Endothelial cell of umbilical vein (primary cell): ENCODE measurements around the gene DNAH1. TPM values are rescaled to one million over a fixed set of nuclear protein-coding genes. Genes with fewer than 3 reads are reported as not detected.

Source experiments
- BruUV-seq: library from RNA; stranded (reverse); fragments of 400-500 nt; replicated peaks from 2 replicates; lab custom pipeline; 2021; lab: Mats Ljungman, UMichigan
- CTCF ChIA-PET: fragments of 300-600, 350-600 bp; sonication (Branson Sonifier 250); formaldehyde crosslinking; loops from one replicate; lab custom pipeline; 2021; ENCODE audit warnings: antibody characterized with exemption, inconsistent platforms; lab: Charles Lee
- POLR2A ChIA-PET: fragments of 300-600, 350-600 bp; sonication (Branson Sonifier 250); formaldehyde crosslinking; loops from one replicate; lab custom pipeline; 2021; ENCODE audit warnings: antibody characterized with exemption, inconsistent platforms; lab: Charles Lee
- DNase-seq: peaks from one replicate; pipeline ENCODE4 v3.0.0-alpha.2; 2011; ENCODE audit warnings: low read depth, low spot score
- FAIRE-seq: peaks from 2 replicates; lab custom pipeline; 2011; peaks lifted over from hg19 to GRCh38; lab: Jason Lieb, UNC
- H2AFZ ChIP-seq: 2 replicates; pipeline ENCODE4 v1.6.0; 2012; ENCODE audit warnings: low read depth, low read length, control low read depth, inconsistent platforms
- H3K27ac ChIP-seq: 2 replicates; pipeline ENCODE4 v1.5.1; 2011; ENCODE audit warnings: low read depth, mild to moderate bottlenecking, control low read depth, low read length, moderate library complexity; ENCODE audit not compliant: insufficient read depth
- H3K27me3 ChIP-seq, 2 experiments: 2 replicates each; pipeline versions ENCODE4 v1.6.0 to v1.6.1; 2011; ENCODE audit warnings: low read length in 2 of 2, mixed read lengths in 1 of 2; ENCODE audit not compliant: control insufficient read depth in 2 of 2, insufficient read depth in 2 of 2
- H3K36me3 ChIP-seq, 2 experiments: 2 replicates in 1 of 2; 3 replicates in 1 of 2; pipeline ENCODE4 v1.5.1; 2011; ENCODE audit warnings: low read length in 2 of 2, mild to moderate bottlenecking in 1 of 2, moderate library complexity in 1 of 2; ENCODE audit not compliant: control insufficient read depth in 2 of 2, insufficient read depth in 2 of 2; ENCODE audit errors: extremely low read depth in 1 of 2
- H3K4me1 ChIP-seq: 3 replicates; pipeline ENCODE4 v1.5.1; 2011; ENCODE audit warnings: mild to moderate bottlenecking, low read length; ENCODE audit not compliant: control insufficient read depth, insufficient read depth; ENCODE audit errors: extremely low read depth
- H3K4me2 ChIP-seq: 2 replicates; pipeline ENCODE4 v1.6.1; 2011; ENCODE audit warnings: low read length, control low read depth, mixed read lengths; ENCODE audit not compliant: insufficient read depth
- H3K4me3 ChIP-seq, 3 experiments: fragments of 200-600 bp in 1 of 3; sonication (generic), shearing (Covaris generic) in 1 of 3; replicated peaks in 1 of 3; 2 replicates each; pipeline ENCODE4 v1.5.1; 2011 to 2016; ENCODE audit warnings: control low read depth in 3 of 3, low read length in 3 of 3, mild to moderate bottlenecking in 2 of 3, inconsistent platforms in 1 of 3, low read depth in 1 of 3, moderate library complexity in 1 of 3; ENCODE audit not compliant: insufficient read depth in 1 of 3
- H3K79me2 ChIP-seq: 2 replicates; pipeline ENCODE4 v1.6.0; 2012; ENCODE audit warnings: low read length, inconsistent platforms; ENCODE audit not compliant: control insufficient read depth, insufficient read depth
- H3K9ac ChIP-seq: replicated peaks from 2 replicates; pipeline ENCODE3; 2011; ENCODE audit warnings: low read length, control low read depth; ENCODE audit not compliant: insufficient read depth; ENCODE audit errors: extremely low read depth
- H3K9me1 ChIP-seq: replicated peaks from 3 replicates; pipeline ENCODE4 v1.6.0; 2011; ENCODE audit warnings: mild to moderate bottlenecking, low read length; ENCODE audit not compliant: control insufficient read depth, insufficient read depth; ENCODE audit errors: extremely low read depth
- H3K9me3 ChIP-seq: replicated peaks from 2 replicates; pipeline ENCODE4 v1.5.1; 2012; ENCODE audit warnings: low read length, inconsistent platforms; ENCODE audit not compliant: control insufficient read depth, insufficient read depth
- H4K20me1 ChIP-seq: replicated peaks from 2 replicates; pipeline ENCODE3; 2011; ENCODE audit warnings: mild to moderate bottlenecking, low read length; ENCODE audit not compliant: control insufficient read depth, insufficient read depth; ENCODE audit errors: extremely low read depth
- EZH2 ChIP-seq: IDR thresholded peaks from 2 replicates; pipeline ENCODE4 v1.6.1; 2012; ENCODE audit warnings: borderline replicate concordance, low read depth, mild to moderate bottlenecking, moderate library complexity, low read length, inconsistent platforms; ENCODE audit not compliant: severe bottlenecking
- FOS ChIP-seq: IDR thresholded peaks from 2 replicates; pipeline ENCODE4 v1.6.1; 2011; ENCODE audit warnings: mild to moderate bottlenecking, low read length, moderate library complexity, borderline replicate concordance; ENCODE audit not compliant: insufficient read depth
- GATA2 ChIP-seq: IDR thresholded peaks from 2 replicates; pipeline ENCODE4 v1.7.0; 2011; ENCODE audit warnings: low read depth, mild to moderate bottlenecking, moderate library complexity, mixed read lengths, low read length; ENCODE audit not compliant: insufficient read length, insufficient read depth
- JUN ChIP-seq: IDR thresholded peaks from 2 replicates; pipeline ENCODE4 v1.6.1; 2011; ENCODE audit warnings: borderline replicate concordance, low read depth; ENCODE audit not compliant: insufficient read length, insufficient read depth
- MAX ChIP-seq: IDR thresholded peaks from 2 replicates; pipeline ENCODE4 v1.6.1; 2011; ENCODE audit not compliant: insufficient read depth, insufficient read length
- MYC ChIP-seq: IDR thresholded peaks from one replicate; pipeline ENCODE4 v1.6.1; 2011; ENCODE audit warnings: mild to moderate bottlenecking, low read depth, low read length
- POLR2A ChIP-seq: IDR thresholded peaks from 2 replicates; pipeline ENCODE4 v1.6.1; 2012; ENCODE audit warnings: low read depth, mild to moderate bottlenecking, control low read depth, low read length
- POLR2AphosphoS5 ChIP-seq: IDR thresholded peaks from 2 replicates; pipeline ENCODE4 v1.6.1; 2012; ENCODE audit warnings: low read depth, mild to moderate bottlenecking, control low read depth, low read length, moderate library complexity; ENCODE audit not compliant: insufficient read depth
- dilution Hi-C: fragments of 300-500 bp; cut with MboI; formaldehyde crosslinking; loops from one replicate; pipeline ENCODE4 v1.15.0; 2019; ENCODE audit warnings: low sequenced_read_pairs; ENCODE audit not compliant: extremely low pct_ligation_motif_present
- intact Hi-C: fragments of 100-400 bp; cut with micrococcal nuclease; formaldehyde crosslinking; loops from one replicate; pipeline ENCODE4 v1.10.0; 2022
- polyA plus RNA-seq, 4 experiments: library from polyadenylated mRNA; depleted of rRNA in 3 of 4; stranded (reverse) in 3 of 4; unstranded in 1 of 4; fragments of >200 nt; gene quantifications; 2 replicates each; pipeline versions ENCODE4 v1.2.1 to v1.2.3, GENCODE V29; 2011 to 2012; ENCODE audit warnings: missing spikeins in 1 of 4
- total RNA-seq: library from RNA; stranded (reverse); gene quantifications from 2 replicates; pipeline ENCODE4 v1.2.3, GENCODE V29; 2021
- TF ChIP-seq, protein P1 (sequence below), 2 donors: IDR thresholded peaks; 1 replicate in 1 of 2; 2 replicates in 1 of 2; pipeline ENCODE4 v1.5.1; 2011; ENCODE audit warnings: low read length in 2 of 2, mild to moderate bottlenecking in 2 of 2, moderate library complexity in 2 of 2, control low read depth in 1 of 2, inconsistent platforms in 1 of 2, low read depth in 1 of 2; ENCODE audit not compliant: insufficient read depth in 1 of 2; ENCODE audit errors: extremely low read depth in 1 of 2

The DNAH1 gene
- total and polyA plus RNA-seq, 2 donors (not counting 3 experiments of a cell fraction or from before 2014, with no cell fraction given), result 5.8 to 6.0 TPM

DNA sequence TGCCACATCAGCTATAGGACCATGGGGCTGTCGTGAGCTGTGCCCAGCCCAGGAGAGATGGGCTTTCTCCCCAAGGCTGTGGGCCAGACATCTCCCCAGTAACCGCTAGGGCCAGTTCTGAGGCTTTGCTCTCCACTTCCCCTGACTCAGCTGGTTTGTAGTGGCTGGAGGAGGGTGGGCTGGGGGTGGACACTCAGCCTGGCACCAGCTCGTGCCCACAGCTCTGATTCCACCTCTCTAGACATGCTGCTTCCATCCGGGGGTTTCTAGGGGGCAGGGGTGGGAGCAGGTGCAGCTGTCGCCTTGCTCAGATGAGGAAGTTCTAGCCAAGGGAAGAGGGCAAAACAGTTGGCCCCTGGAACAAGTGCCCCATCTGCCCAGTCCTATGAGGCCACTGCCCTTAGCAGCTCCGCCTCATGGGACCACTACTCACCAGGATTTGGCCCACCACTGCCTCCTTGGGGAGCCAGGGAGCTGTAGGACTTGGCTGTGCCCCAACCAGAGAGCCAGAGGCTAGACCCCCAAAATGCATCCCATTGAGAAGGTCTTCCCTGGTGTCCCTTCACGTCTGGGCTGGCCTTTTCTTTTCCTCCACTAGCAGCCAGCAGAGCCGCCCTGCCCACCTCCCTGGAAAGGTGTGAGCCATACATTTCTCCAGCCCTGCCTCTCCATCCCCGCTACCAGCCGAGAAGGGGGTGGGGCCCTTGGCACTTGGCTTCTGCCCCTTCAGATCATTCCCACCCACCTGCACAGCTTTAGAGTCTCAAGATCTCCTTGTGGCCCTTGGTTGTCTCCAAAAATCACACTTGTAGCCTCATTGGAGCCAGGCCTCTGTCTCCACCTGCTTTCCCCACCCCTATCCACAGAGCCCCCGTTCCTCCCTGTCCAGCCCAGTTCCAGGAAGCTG is 18.6 kb upstream of the DNAH1 start:
- no peaks in the 10 kb centered on the region for H3K27me3 ChIP-seq
- dilution Hi-C loops (no loop called here), intact Hi-C loops (no loop called here)
- H3K4me1 ChIP-seq, result peaks cover 15% of the 10 kb centered on the region
- POLR2A ChIA-PET, result interaction anchor here (1.3 kb wide), 1 partner anchor 19 kb away, joined by 3 read pairs; the partner anchor contains the start of gene WDR82
- FAIRE-seq (no peak), DNase-seq (no peak)
- H3K27ac ChIP-seq, result no peak overlapping the region
- H2AFZ ChIP-seq, result no peak overlapping the region
- CTCF ChIA-PET, result interaction anchor here (1.2 to 7.1 kb wide), 4 partner anchors 21 to 65 kb away, joined by 3 to 74 read pairs (median 6); partner anchors contain the start of gene TWF2
- H3K79me2 ChIP-seq, result no peaks in the 10 kb centered on the region
- H3K9me1 ChIP-seq, result no peaks in the 10 kb centered on the region
- H3K4me3 ChIP-seq, result no peak overlapping the region
- H4K20me1 ChIP-seq, result no peaks in the 10 kb centered on the region
- peaks cover 0 to 13% of the 10 kb centered on the region in 2 experiments for H3K36me3 ChIP-seq
- TF ChIP-seq MYC, result no peak
- TF ChIP-seq GATA2, result no peak
- no peak for TF ChIP-seq POLR2AphosphoS5
- no peak for TF ChIP-seq MAX
- TF ChIP-seq POLR2A, result no peak
- no peak for TF ChIP-seq JUN
- TF ChIP-seq, protein P1, sequence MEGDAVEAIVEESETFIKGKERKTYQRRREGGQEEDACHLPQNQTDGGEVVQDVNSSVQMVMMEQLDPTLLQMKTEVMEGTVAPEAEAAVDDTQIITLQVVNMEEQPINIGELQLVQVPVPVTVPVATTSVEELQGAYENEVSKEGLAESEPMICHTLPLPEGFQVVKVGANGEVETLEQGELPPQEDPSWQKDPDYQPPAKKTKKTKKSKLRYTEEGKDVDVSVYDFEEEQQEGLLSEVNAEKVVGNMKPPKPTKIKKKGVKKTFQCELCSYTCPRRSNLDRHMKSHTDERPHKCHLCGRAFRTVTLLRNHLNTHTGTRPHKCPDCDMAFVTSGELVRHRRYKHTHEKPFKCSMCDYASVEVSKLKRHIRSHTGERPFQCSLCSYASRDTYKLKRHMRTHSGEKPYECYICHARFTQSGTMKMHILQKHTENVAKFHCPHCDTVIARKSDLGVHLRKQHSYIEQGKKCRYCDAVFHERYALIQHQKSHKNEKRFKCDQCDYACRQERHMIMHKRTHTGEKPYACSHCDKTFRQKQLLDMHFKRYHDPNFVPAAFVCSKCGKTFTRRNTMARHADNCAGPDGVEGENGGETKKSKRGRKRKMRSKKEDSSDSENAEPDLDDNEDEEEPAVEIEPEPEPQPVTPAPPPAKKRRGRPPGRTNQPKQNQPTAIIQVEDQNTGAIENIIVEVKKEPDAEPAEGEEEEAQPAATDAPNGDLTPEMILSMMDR (IDR thresholded peaks at IDR 0.05; ENCODE audit: extremely low read depth in 1 of 2, insufficient read depth in 1 of 2, low read depth in 1 of 2, low read length in 2 of 2), result no peak
- TF ChIP-seq EZH2, result no peak
- no peak for TF ChIP-seq FOS
- H3K9me3 ChIP-seq, result no peaks in the 10 kb centered on the region
- BruUV-seq, result no TSS peak
- H3K9ac ChIP-seq, result no peak overlapping the region
- no peak overlapping the region for H3K4me2 ChIP-seq
